Stimulated activated CD4-positive, alpha-beta T cell treated with anti-CD3 and anti-CD28 coated beads, Interleukin-15, amount 100 ng/mL, for 48 hours (primary cell): ENCODE data around the gene KRT33B.

Experiments used
- DNase-seq, 2 donors: peaks; one replicate each; pipeline ENCODE4 v3.0.0-alpha.2; 2020; ENCODE audit warnings: low read depth in 2 of 2

Gene KRT33B

GRCh38 chr17:41325126-41325525 lies 44.5 kb downstream of the KRT33B start:
- DNase-seq = no peak

- no peak for DNase-seq
Measured at GRCh38 chr17:41324180-41325075, 45.2 kb downstream of the KRT33B start.

GRCh38 chr17:41322903-41323895 lies 46.4 kb downstream of the KRT33B start:
- DNase-seq = no peak

- no peak for DNase-seq
Measured at GRCh38 chr17:41322094-41322902, 47.3 kb downstream of the KRT33B start.

GRCh38 chr17:41318231-41318630 lies 51.4 kb downstream of the KRT33B start:
- DNase-seq = no peak

- no peak for DNase-seq
Measured at GRCh38 chr17:41315814-41316445, 53.7 kb downstream of the KRT33B start.

GRCh38 chr17:41315204-41315794 lies 54.3 kb downstream of the KRT33B start, which contains the start of gene KRTAP17-1:
Gene KRTAP17-1 (minus strand): TSS chr17:41315710. CDS start chr17:41315650, 60 bp downstream.
- no peak for DNase-seq
